ENCODE data around the gene NFIX.

DNA sequence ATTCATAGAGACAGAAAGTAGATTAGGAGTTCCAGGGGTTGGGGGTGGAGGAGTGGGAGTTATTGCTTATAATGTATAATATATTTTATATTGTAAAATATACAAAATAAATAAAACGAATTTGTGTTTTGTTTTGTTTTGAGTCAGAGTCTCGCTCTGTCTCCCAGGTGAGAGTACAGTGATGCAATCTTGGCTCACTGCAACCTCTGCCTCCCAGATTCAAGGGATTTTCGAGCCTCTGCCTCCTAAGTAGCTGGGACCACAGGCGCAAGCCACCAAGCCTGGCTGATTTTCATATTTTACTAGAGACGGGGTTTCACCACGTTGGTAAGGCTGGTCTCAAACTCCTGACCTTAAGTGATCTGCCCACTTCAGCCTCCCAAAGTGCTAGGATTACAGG is 35.8 kb upstream of the NFIX start:
- TF ChIP-seq, protein P1, sequence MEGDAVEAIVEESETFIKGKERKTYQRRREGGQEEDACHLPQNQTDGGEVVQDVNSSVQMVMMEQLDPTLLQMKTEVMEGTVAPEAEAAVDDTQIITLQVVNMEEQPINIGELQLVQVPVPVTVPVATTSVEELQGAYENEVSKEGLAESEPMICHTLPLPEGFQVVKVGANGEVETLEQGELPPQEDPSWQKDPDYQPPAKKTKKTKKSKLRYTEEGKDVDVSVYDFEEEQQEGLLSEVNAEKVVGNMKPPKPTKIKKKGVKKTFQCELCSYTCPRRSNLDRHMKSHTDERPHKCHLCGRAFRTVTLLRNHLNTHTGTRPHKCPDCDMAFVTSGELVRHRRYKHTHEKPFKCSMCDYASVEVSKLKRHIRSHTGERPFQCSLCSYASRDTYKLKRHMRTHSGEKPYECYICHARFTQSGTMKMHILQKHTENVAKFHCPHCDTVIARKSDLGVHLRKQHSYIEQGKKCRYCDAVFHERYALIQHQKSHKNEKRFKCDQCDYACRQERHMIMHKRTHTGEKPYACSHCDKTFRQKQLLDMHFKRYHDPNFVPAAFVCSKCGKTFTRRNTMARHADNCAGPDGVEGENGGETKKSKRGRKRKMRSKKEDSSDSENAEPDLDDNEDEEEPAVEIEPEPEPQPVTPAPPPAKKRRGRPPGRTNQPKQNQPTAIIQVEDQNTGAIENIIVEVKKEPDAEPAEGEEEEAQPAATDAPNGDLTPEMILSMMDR (IDR thresholded peaks at IDR 0.05) = no peak
- no peak for TF ChIP-seq POLR2A (IDR thresholded peaks at IDR 0.05)
